ENCODE measurements around the gene TBC1D13.

Gene TBC1D13

GRCh38 chr9:128809036-128809599, 22.1 kb downstream of the TBC1D13 start:
- Histone ChIP-seq H3K9me2 (replicated peaks; ENCODE audit: low read depth, low read length) (no peaks in the 10 kb centered on the region), H3K4me3 (ENCODE audit: low read length, poor library complexity, severe bottlenecking) (no peak overlapping the region), H3K9me3 (ENCODE audit: insufficient read depth, low read depth, low read length) (no peaks in the 10 kb centered on the region), H3K4me1 (ENCODE audit: insufficient read depth, low read length, poor library complexity, severe bottlenecking) (no peaks in the 10 kb centered on the region), H3K79me2 (ENCODE audit: insufficient read depth, low read length) (no peaks in the 10 kb centered on the region), H3K27me3 (ENCODE audit: insufficient read depth, low read length, poor library complexity, severe bottlenecking) (no peaks in the 10 kb centered on the region), H3F3A (ENCODE audit: low read depth) (no peaks in the 10 kb centered on the region), H3K36me3 (ENCODE audit: insufficient read depth, low read length) (peaks cover 6% of the 10 kb centered on the region; the same call in 1 of the 2 replicates), H4K20me1 (ENCODE audit: insufficient read depth, low read length, poor library complexity, severe bottlenecking) (no peaks in the 10 kb centered on the region), H3K9ac (ENCODE audit: low read depth, low read length, poor library complexity, severe bottlenecking) (no peak overlapping the region), H3K4me2 (ENCODE audit: low read depth, low read length, poor library complexity, severe bottlenecking) (no peak overlapping the region), H2AFZ (ENCODE audit: low read length) (no peak overlapping the region)
- no peak for TF ChIP-seq EZH2phosphoT487 (IDR thresholded peaks at IDR 0.05; ENCODE audit: borderline replicate concordance)
- TF ChIP-seq CTCF (conservative IDR thresholded peaks at IDR 0.05; ENCODE audit: low read length) = no peak

GRCh38 chr9:128809831-128810230, 22.8 kb downstream of the TBC1D13 start:
- H3K79me2 ChIP-seq (ENCODE audit: insufficient read depth, low read length) = no peaks in the 10 kb centered on the region
- peaks cover 6% of the 10 kb centered on the region; the same call in 1 of the 2 replicates for H3K36me3 ChIP-seq (ENCODE audit: insufficient read depth, low read length)
- H3K9me2 ChIP-seq (replicated peaks; ENCODE audit: low read depth, low read length) = no peaks in the 10 kb centered on the region
- H2AFZ ChIP-seq (ENCODE audit: low read length) = no peak overlapping the region
- H3F3A ChIP-seq (ENCODE audit: low read depth) = no peaks in the 10 kb centered on the region
- H3K4me1 ChIP-seq (ENCODE audit: insufficient read depth, low read length, poor library complexity, severe bottlenecking) = no peaks in the 10 kb centered on the region
- no peak overlapping the region for H3K9ac ChIP-seq (ENCODE audit: low read depth, low read length, poor library complexity, severe bottlenecking)
- no peak overlapping the region for H3K4me3 ChIP-seq (ENCODE audit: low read length, poor library complexity, severe bottlenecking)
- H3K27me3 ChIP-seq (ENCODE audit: insufficient read depth, low read length, poor library complexity, severe bottlenecking) = no peaks in the 10 kb centered on the region
- TF ChIP-seq EZH2phosphoT487 (IDR thresholded peaks at IDR 0.05; ENCODE audit: borderline replicate concordance) (no peak), CTCF (conservative IDR thresholded peaks at IDR 0.05; ENCODE audit: low read length) (0 out of 2 replicates have a peak, but pooled peaks have one; percentile 16)
- H3K4me2 ChIP-seq (ENCODE audit: low read depth, low read length, poor library complexity, severe bottlenecking) = no peak overlapping the region
- H4K20me1 ChIP-seq (ENCODE audit: insufficient read depth, low read length, poor library complexity, severe bottlenecking) = no peaks in the 10 kb centered on the region
- H3K9me3 ChIP-seq (ENCODE audit: insufficient read depth, low read depth, low read length) = no peaks in the 10 kb centered on the region

GRCh38 chr9:128810873-128811272, 23.8 kb downstream of the TBC1D13 start:
- TF ChIP-seq EZH2phosphoT487 (IDR thresholded peaks at IDR 0.05; ENCODE audit: borderline replicate concordance) (no peak), CTCF (conservative IDR thresholded peaks at IDR 0.05; ENCODE audit: low read length) (no peak)
- no peaks in the 10 kb centered on the region for H3K9me3 ChIP-seq (ENCODE audit: insufficient read depth, low read depth, low read length)
- H2AFZ ChIP-seq (ENCODE audit: low read length) = no peak overlapping the region
- H3K4me3 ChIP-seq (ENCODE audit: low read length, poor library complexity, severe bottlenecking) = no peak overlapping the region
- H4K20me1 ChIP-seq (ENCODE audit: insufficient read depth, low read length, poor library complexity, severe bottlenecking) = no peaks in the 10 kb centered on the region
- no peaks in the 10 kb centered on the region for H3K79me2 ChIP-seq (ENCODE audit: insufficient read depth, low read length)
- no peaks in the 10 kb centered on the region for H3K27me3 ChIP-seq (ENCODE audit: insufficient read depth, low read length, poor library complexity, severe bottlenecking)
- no peaks in the 10 kb centered on the region for H3K9me2 ChIP-seq (replicated peaks; ENCODE audit: low read depth, low read length)
- H3K9ac ChIP-seq (ENCODE audit: low read depth, low read length, poor library complexity, severe bottlenecking) = no peak overlapping the region
- H3K4me2 ChIP-seq (ENCODE audit: low read depth, low read length, poor library complexity, severe bottlenecking) = no peak overlapping the region
- no peaks in the 10 kb centered on the region for H3K4me1 ChIP-seq (ENCODE audit: insufficient read depth, low read length, poor library complexity, severe bottlenecking)
- H3F3A ChIP-seq (ENCODE audit: low read depth) = no peaks in the 10 kb centered on the region
- peaks cover 3% of the 10 kb centered on the region; the same call in 1 of the 2 replicates for H3K36me3 ChIP-seq (ENCODE audit: insufficient read depth, low read length)
